SIG-M5 (cell line): ENCODE measurements around the gene ARSD.
"Not testable (repeated sequence)": the region's sequence is repeated elsewhere in the genome, so short reads cannot be mapped to it uniquely, and the experiment has no call there.

Source experiments
- DNase-seq: peaks from one replicate; lab custom pipeline; 2025; lab: John Stamatoyannopoulos, UW

The ARSD gene

DNA sequence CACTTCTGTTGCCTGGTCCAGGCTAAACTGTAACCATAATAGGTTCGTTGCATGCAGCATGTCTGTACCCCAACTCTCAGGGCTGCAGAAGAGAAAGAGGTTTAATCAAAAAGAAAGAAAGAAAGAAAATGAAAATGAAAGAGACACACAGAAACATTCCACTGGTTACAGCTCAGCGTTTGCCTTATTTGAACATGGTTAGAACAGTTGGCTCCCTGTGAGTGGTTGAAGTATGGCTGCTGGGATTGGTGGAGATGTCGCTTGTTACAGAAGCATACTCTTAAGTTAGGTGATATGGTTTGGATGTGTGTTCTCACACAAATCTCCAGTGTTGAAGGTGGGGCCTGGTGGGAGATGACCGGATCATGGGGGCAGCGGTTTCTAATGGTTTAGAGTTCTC lies 36.3 kb downstream of the ARSD start:
- no peak for DNase-seq

GRCh38 chrX:2890536-2891460 lies 38.3 kb downstream of the ARSD start:
- DNase-seq: not testable (repeated sequence)

GRCh38 chrX:2889706-2890490 lies 39.2 kb downstream of the ARSD start:
- not testable (repeated sequence) for DNase-seq

DNA sequence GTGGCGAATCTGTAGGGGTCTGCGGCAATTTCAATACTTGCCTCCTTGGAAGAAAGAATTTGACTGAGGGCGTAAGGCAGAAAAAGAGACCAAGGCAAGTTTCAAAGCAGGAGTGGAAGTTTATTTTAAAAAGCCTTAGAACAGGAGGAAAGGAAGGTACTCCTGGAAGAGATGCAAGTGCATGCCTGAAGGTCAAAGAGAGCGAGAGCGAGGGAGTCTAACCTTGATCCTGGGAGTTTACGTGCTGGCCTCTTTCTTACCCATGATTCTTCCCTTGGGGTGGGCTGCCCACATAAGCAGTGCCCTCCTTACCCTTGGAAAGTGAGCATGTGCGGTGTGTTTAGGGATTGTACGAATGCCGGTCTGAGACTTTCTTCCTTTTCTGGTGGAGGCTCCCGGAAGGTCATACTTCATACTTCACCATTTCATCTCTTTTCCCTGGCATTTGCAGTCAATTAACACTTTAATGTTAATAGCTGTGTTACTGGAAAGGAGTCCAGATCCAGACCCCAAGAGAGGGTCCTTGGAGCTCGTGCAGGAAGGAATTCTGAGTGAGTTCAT lies 40.0 kb downstream of the ARSD start:
- no peak for DNase-seq

DNA sequence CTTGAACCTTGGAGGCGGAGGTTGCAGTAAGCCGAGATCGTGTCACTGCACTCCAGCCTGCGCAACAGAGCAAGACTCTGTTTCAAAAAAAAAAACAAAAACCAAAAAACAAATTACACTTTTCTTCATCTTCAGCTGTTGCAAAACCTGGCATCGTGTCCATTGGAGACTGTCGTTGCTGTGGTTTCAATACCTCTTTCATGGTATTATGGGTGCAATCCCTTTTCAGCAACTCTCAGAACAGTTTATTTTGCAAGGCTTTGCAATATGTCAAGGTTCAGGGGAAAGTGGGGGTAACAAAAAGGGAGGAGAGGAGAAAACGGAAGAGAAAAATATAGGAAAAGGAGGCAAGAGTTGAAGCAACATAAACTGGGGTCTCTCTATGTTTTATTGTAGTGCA lies 40.8 kb downstream of the ARSD start:
- DNase-seq: peak; percentile 31

GRCh38 chrX:2883770-2884169 lies 45.4 kb downstream of the ARSD start:
- DNase-seq: no peak

GRCh38 chrX:2879670-2880069 lies 49.5 kb downstream of the ARSD start:
- no peak for DNase-seq

DNA sequence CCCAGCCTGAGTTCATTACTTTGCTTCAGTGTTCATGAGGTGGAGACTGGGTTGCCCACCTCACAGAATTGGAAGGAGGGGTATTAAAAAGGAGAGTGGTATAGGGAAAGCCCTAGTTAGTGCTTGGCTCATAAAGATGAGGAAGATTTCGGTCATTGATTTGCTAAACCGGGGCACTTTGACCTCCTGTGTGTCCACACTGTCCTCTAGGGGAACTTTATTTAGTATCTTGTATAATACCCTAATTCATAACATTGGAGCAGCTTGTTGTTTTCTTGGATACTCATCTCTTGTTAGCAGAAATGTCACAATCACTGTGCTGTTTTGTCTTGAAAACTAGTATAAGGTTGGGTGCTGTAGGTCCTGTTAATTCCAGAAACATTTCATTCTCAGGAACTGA lies 50.6 kb downstream of the ARSD start:
- no peak for DNase-seq

DNA sequence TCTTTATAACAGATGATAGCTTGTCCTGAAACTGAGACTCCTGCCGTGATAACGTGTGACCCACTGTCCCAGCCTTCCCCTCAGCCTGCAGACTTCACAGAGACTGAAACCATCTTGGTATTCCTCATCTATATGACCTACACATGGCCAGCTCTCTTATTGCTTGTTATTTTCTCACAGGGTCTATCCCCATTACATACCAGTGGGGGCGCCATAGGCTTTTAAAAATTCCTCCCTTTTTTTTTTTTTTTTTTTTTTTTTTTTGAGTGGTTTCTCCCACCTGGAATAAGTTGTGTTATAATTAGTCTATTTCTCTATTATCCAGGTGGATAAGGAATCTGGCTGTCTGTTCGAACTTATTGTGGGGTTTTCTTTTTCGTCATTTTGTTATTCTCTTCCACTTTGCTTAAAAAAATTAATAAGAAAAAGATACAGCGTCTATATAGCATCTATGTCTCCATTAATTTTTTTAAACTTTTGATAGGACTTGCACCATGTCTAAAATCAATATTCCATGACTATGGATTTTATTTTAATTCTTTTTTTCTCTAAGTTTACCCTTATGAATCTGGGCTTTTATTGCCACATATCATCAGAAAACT lies 53.2 kb downstream of the ARSD start:
- DNase-seq: no peak

- no peak for DNase-seq
Measured at GRCh38 chrX:2875136-2875481, 54.0 kb downstream of the ARSD start.

DNA sequence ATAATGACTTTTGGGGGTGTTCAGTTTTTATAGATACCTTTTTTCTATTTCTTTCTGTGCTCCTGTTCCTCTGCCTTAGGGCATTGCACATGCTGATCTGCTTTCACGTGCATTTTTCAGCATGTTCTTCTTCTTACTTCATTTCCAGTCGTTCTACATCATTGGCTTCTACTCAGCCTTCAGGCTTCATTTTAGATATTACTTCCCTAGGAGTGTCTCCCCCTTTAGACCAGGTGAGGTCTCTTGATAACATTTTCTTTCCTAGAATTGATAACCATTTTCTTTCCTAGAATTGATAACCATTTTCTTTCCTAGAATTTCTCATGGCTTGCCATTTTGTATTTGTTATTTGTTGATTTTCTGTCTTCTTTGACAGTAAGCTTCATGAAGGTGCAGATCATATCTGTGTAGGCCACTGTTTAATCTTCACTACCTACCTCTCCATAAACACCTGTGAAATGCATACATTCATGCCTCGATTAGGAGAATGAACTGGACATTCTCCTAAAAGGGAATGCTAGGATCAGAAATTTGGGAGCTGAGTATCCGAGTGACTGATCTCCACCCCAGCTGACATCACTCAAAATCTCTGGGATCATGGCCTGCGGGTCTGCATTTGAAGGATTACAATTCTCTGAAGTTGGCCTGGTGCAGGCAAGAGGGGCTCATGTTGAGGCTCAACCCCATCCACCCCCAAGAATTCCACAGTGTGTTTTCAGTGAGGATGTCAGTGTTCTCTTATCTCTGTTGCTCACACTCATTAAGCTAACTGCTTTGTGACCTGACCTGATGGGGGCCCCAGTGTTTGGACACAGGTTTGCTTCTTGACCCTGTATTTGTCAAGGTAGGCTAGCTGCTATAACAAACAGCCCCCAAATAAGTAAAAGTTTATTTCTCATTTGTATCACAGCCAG lies 54.7 kb downstream of the ARSD start:
- DNase-seq: no peak

DNA sequence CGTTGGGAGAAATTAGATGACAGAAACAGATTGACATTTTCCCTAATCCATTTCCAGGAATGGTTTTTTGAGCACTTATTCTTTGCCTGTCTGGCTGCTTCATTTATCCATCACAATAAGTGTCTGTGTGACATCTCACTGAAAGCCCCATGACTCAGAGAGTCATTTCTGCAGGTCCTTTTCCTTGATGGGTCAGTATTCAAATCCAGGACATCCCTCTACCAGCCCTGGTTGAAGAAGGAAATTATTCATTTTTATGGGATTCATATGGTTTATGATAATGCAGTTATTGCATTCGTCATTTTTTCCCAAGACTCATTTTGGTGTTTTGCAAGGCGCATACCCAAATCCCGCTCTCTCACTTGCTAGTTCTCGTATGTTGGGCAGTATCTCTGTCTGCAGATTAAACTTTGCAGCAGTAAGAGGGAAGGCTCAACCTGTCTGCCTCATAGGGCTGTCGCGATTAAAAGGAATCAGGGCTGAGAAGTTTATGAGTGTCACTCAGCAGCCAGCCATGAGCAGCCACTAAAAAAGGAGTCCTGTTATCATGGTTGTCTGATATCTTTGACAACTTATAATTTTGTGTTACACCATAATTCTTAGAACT lies 56.4 kb downstream of the ARSD start:
- no peak for DNase-seq

DNA sequence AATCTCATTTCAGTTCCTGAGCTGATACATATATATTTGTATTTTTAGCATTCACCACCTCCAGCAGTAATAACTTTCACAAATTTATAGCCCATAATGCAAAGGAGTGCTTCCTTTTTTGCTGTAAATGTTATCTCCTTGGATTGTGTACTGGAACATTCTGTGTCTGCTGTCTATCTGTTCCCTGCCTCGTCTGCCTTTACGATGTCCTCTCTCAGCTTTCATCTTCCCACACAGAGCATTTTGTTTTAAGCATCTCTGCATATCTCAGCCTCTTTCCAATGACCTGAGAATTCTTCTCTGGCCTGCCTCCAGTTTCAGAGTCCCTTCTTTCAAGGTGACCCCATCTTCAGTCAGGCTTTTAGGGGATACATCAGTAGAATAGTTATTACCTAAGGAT lies 57.3 kb downstream of the ARSD start:
- no peak for DNase-seq

DNA sequence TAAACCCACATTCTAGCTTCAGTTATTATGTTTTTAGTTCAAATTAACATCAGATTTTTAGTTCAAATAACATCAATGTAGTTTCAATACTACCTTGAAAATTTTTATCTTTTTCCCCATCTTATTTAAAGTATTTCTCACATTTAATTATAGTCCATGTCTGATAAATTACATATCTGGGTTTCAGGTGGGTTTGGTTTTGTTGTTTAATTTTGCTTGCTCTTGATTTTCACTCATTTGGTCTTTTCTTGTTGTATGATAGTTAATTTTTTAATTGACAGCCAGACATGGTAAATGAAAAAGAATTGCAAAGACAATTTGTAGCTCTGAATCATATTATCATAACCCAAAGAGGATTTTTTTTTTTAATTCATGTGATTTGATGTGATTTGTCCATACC lies 58.5 kb downstream of the ARSD start:
- DNase-seq: no peak

- DNase-seq: no peak
Measured at GRCh38 chrX:2867206-2867605, 61.9 kb downstream of the ARSD start.

DNA sequence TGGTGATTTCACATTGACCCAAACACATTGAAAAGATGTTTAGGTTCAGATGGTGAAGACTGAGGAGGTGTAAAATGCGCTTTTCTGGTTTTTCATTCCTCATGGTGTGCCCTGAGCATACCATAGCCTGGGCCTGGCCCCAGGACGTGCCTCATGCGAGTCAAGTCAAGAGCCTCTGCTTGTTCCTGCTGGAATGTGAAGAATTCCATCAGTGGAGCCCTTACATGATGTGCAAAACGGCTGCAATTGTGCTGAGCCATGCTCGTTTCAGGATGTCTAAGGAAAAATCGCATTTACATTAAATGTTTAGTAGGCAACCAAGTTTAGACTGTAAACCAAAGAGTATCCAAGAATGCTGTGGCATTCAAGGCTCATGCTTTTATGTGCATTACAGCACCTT lies 65.5 kb downstream of the ARSD start:
- DNase-seq: no peak

DNA sequence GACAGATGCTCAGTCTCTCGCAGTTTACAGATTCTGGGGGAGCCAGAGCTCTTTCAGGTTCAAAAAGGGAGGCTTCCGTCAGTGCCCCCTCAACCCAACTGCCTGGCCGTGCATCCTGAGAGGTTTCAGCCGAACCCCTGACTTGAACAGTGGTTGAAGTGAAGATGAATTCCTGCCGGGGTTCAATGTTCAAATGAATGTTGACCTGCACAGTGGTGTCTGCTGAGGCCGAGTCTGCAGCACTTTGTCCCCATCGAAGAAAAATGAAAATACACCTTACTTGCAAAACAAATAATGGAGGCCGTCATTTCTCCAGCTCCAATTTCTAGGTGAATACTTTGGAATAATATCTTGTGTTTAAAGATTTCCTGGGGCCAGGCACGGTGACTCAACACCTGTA lies 66.7 kb downstream of the ARSD start:
- DNase-seq: no peak

DNA sequence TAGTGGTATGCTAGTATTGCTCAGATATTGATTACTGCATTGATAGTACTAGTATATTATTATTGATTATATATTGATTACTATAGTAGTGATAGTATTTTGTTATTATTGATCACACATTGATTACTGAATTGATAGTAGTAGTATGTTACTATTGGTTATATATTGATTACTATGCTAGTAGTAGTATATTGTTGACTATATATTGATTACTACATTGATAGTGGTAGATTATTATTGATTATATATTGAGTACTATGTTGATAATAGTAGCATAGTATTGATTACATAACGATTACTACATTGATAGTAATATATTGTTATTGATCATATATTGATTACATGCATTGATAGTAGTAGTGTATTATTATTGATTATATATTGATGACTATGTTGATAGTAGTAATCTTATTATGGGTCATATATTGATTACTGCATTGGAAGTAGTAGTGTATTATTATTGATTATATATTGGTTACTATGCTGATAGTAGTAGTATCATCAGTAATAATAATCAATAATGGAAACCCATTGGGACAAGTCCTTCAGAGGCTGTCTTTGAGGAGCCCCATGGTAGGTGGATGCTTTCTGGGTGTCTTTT lies 69.8 kb downstream of the ARSD start:
- no peak for DNase-seq

DNA sequence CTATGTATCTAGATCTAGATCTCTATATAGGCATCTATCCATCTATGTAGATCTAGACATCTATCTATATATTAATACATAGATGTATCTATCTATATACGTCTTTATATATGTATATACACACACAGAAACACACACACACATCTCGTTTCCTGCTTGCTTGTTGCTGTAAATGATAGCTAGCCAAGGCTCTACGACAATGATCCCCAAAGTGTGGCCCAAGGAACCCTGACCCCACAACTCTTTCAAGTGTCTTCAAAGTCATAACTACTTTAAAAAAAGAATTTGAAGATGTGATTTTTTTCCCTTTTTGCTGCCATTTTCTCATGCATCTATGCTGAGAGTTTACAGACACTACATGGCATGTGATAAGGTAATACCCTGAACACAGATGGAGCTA lies 71.6 kb downstream of the ARSD start:
- no peak for DNase-seq

DNA sequence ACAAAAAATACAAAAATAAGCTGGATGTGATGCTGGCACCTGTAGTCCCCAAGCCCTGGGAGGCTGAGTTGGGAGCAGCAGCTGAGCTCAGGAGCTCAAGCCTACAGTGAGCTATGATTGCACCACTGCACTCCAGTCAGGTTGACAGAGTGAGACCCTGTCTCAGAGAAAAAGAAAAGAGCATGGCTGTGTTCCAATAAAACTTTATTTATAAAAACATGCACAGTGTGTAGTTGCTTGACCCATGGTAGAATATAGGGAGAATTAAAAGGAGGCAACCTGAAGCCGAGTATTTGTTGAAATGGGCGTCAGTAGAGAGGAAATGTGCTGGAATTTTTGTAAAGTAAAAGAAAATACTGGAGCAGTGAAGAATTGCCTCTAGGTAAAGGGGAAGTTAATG lies 73.4 kb downstream of the ARSD start:
- no peak for DNase-seq

GRCh38 chrX:2854918-2855317 lies 74.2 kb downstream of the ARSD start:
- no peak for DNase-seq
